ENCODE data around the gene TEX53.

The TEX53 gene

GRCh38 chr9:114694146-114694545 is 36.5 kb upstream of the TEX53 start:
- no peak for TF ChIP-seq CTCF (IDR thresholded peaks at IDR 0.05; ENCODE audit: low read depth, low read length)
- H3K4me3 ChIP-seq (ENCODE audit: low read depth, low read length), result no peak overlapping the region

- no peak overlapping the region for H3K4me3 ChIP-seq (ENCODE audit: low read depth, low read length)
- TF ChIP-seq CTCF (IDR thresholded peaks at IDR 0.05; ENCODE audit: low read depth, low read length), result no peak
Measured at GRCh38 chr9:114693248-114693855, 35.7 kb upstream of the TEX53 start.

- no peak for TF ChIP-seq CTCF (IDR thresholded peaks at IDR 0.05; ENCODE audit: low read depth, low read length)
- H3K4me3 ChIP-seq (ENCODE audit: low read depth, low read length), result no peak overlapping the region
Measured at GRCh38 chr9:114691956-114692295, 34.3 kb upstream of the TEX53 start.

GRCh38 chr9:114691046-114691955 is 33.7 kb upstream of the TEX53 start:
- TF ChIP-seq CTCF (IDR thresholded peaks at IDR 0.05; ENCODE audit: low read depth, low read length), result no peak
- peak overlapping the region; percentile 22; the same call in 1 of the 2 replicates for H3K4me3 ChIP-seq (ENCODE audit: low read depth, low read length)

- TF ChIP-seq CTCF (IDR thresholded peaks at IDR 0.05; ENCODE audit: low read depth, low read length), result no peak
- H3K4me3 ChIP-seq (ENCODE audit: low read depth, low read length), result no peak overlapping the region
Measured at GRCh38 chr9:114690308-114690707, 32.7 kb upstream of the TEX53 start.

- TF ChIP-seq CTCF (IDR thresholded peaks at IDR 0.05; ENCODE audit: low read depth, low read length), result no peak
- H3K4me3 ChIP-seq (ENCODE audit: low read depth, low read length), result no peak overlapping the region
Measured at GRCh38 chr9:114689813-114690212, 32.2 kb upstream of the TEX53 start.
